NK-92 (cell line): Measurements from ENCODE around the gene AVPR1A.
"Not testable (repeated sequence)": the region's sequence is repeated elsewhere in the genome, so short reads cannot be mapped to it uniquely, and the experiment has no call there.

ENCODE experiments used
- DNase-seq: peaks from one replicate; lab custom pipeline; 2025; ENCODE audit not compliant: unreplicated experiment; lab: John Stamatoyannopoulos, UW

AVPR1A gene

DNA sequence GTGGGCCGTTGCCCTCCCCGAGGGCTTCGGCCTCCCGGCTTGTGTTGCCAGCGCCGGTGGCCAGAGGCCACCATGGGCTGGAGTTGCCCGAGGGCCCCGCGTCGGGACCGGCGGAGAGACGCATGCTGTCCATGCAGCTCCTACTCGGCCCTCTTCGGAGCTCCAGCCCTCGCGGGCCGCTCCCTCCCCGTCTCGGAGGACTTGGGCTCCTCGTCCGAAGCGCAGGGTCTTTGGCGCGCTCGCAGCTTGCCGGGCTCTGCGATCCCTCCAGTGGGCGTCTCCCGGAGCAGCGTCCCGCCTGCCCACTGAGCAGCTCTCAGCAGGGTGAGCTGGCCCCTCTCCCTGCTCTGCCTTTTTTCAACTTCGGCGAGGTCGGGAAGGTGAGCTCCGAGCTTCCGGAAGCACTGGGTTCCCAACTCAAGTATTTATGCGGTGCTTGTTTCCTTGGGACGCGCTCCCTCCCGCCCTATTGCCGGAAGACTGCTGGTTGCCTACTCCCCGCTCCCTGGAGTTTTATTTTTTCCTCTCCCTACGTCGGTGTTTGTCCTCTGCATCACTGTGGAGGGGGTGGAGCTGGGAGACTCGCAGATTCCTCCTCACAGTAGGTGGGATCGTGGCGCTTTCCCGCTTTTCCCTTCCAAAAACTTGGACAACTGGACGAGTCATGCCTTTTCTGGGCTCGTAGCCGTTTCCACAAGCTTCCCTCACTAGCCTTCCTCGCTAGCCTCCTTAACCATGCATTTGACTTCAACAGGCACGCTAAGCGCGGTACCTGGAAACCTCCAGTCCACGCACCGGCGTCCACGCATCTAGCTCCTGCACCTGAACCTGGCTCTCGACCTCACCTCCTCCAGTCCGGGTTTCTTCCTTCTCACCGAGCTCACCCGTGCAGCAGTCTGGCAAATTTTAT is at the start of gene AVPR1A:
TSS of gene AVPR1A (minus strand) at position 489 of the 910 bp plus-strand sequence. CDS start at position 124, 365 bp downstream.
- DNase-seq, result no peak

- no peak for DNase-seq
Measured at GRCh38 chr12:63196168-63196567, 45.2 kb upstream of the AVPR1A start.

GRCh38 chr12:63179224-63179623 is 28.2 kb upstream of the AVPR1A start:
- no peak for DNase-seq

GRCh38 chr12:63170321-63170720 is 19.3 kb upstream of the AVPR1A start:
- no peak for DNase-seq

GRCh38 chr12:63167741-63168140 is 16.7 kb upstream of the AVPR1A start:
- DNase-seq, result not testable (repeated sequence)

- DNase-seq, result no peak
Measured at GRCh38 chr12:63164911-63165310, 13.9 kb upstream of the AVPR1A start.

DNA sequence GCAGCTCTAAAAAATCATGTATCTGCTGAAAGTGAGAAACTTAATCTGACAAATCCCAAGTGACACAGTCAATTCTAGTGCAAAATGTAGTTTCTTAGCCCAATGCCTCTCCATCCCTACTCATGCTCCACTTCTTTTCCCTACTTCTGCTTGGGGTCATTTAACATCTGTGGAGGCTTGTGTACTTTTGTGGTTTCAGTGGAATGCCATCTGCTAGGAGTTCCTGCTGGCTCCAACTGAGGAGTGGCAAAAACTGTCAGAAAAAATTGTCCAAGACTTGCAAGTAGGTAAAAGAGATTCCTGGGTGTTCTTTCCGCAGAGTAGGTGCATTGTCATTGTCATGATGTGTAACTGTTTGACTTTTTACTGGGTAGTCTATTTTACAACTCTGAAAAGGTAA is 12.5 kb upstream of the AVPR1A start:
- no peak for DNase-seq

GRCh38 chr12:63155375-63155774 is 4.4 kb upstream of the AVPR1A start:
- no peak for DNase-seq

- no peak for DNase-seq
Measured at GRCh38 chr12:63154560-63154959, 3.6 kb upstream of the AVPR1A start.

DNA sequence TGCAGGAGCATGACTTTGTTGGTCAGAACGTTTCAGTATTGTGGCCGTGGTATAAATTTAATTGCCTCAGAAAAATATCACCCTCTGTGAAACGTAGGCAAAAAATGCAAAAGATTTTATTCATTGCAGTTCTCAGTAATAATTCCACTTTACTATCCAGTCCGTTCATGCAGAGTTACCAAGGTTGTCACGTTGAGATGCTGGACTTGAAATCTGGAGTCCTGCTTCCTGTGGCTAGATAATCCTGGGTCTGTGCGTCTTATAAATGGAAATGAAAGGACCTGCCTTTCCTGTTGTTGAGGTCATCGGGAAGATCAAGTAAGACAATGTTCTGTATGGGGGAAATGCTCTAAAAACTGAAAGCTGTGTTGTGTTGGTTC is 1.3 kb upstream of the AVPR1A start:
- DNase-seq, result no peak

DNA sequence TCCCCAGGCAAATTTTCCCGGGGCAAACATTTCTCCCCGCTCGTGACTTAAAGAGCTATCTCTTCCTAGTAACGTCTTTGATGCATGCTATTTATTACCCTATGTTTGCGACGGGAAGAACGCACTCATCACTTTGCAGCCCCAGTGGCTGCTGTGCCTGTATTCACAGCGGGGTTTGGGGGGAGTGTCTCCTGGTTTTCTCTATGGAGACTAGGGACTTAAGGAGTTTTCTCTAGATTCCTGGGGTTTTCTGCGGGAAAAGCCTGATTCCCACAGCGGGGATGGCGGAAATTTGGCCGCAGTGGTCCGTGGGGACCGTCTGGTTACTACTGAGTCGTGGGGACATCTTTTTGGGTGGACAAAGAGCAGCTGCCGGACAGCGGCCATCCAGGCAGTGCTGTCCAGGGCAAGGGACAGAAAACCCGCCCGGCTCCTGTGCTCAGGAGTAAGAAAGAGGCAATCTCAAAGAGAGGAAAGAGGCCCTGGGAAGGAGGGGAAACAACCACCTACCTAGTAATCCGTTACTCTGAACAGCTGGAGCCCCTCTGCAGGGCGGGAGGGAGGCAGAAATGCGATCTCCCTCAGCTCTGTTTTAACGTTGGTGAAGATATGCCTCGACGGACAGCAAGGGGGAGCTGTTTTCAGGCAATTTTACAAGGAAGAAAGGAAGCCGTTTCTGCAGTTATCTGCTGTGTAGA is 771 bp upstream of the AVPR1A start:
- DNase-seq, result no peak

DNA sequence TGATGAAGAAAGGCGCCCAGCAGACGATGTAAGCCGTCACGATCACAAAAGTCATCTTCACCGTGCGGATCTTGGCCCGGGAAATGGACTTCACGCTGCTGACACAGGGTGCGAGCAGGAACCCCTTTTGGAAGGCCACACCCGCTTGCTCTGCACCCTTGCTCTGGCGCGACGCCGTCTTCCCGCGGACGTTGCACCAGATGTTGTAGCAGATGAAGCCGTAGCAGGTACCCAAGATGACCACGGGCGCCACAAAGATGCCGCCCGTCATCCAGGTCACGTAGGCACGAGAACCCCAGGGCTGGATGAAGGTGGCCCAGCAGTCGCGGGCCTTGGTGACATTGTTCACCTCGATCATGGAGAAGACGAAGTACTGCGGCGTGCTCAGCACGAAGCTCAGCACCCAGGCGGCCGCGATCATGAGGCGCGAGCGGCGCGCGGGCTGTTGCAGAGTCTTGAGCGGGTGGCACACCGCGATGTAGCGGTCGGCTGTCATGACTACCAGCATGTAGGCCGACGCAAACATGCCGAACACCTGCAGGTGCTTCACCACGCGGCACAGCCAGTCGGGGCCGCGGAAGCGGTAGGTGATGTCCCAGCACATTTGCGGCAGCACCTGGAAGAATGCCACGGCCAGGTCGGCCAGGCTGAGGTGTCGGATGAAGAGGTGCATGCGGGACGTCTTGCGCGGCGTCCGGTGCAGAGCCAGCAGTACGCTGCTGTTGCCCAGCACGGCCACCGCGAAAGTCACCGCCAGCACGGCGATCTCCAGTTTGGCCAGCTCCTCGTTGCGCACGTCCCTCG is 890 bp downstream of the AVPR1A start:
- DNase-seq, result no peak

- DNase-seq, result no peak
Measured at GRCh38 chr12:63144556-63144955, 6.4 kb downstream of the AVPR1A start.

- DNase-seq, result no peak
Measured at GRCh38 chr12:63138488-63138887, 12.5 kb downstream of the AVPR1A start.

DNA sequence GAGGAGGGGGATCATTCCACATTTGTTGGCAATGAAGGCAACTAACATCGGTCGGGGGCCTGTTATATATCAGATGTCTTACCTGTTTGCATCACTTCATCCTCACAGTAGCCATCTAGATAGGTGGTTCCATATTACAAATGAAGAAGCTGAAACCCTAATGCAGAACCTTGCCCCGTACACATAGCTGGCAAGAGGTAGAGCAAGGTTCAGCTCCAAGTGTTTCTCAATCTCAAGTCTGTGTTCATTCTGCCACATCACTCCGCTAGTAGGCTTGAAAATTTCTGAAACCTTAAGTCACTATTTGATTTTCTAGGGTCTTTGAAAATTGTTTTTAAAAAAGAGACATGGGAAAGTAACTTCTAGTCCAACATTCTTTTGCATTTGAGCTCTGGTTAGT is 17.0 kb downstream of the AVPR1A start:
- no peak for DNase-seq

- no peak for DNase-seq
Measured at GRCh38 chr12:63132201-63132600, 18.8 kb downstream of the AVPR1A start.

DNA sequence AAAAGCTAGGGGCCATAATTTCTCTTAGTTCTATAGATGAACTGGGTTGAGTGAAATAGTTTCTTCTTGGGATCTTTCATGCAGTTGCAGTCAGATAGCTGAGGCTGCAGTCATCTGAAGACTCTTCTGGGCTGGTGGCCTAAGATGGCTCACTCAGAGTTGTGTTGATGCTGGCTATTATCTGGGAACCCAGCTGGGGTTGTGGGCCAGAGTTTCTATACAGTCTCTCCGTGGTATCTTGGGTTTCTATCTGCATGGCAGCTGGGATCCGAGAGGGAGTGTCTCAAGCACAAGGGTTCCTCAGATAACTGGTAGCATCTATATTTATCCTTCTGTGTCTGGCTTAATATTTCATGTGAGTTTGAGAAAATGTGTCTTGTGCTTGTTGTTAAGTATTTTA is 21.1 kb downstream of the AVPR1A start:
- DNase-seq, result no peak

- DNase-seq, result no peak
Measured at GRCh38 chr12:63124778-63125177, 26.2 kb downstream of the AVPR1A start.

GRCh38 chr12:63103494-63104131 is 47.4 kb downstream of the AVPR1A start:
- no peak for DNase-seq

GRCh38 chr12:63101920-63102319 is 49.1 kb downstream of the AVPR1A start:
- no peak for DNase-seq

- DNase-seq, result no peak
Measured at GRCh38 chr12:63098851-63099250, 52.1 kb downstream of the AVPR1A start.
